AG10803 (cell line): ENCODE measurements around the gene STRN3.

Experiments
- DNase-seq: peaks from one replicate; pipeline ENCODE4 v3.0.0; 2010; ENCODE audit warnings: low read depth
- H3K4me3 ChIP-seq: 2 replicates; pipeline ENCODE4 v1.5.1; 2011; ENCODE audit warnings: mild to moderate bottlenecking, low read length, control low read depth
- CTCF ChIP-seq: conservative IDR thresholded peaks from 2 replicates; pipeline ENCODE4 v1.5.1; 2011; ENCODE audit warnings: mild to moderate bottlenecking, low read length, control low read depth, inconsistent platforms

The STRN3 gene

GRCh38 chr14:31000629-31001338, 25.4 kb downstream of the STRN3 start:
- DNase-seq, result no peak
- no peak overlapping the region for H3K4me3 ChIP-seq
- TF ChIP-seq CTCF, result no peak

- no peak for TF ChIP-seq CTCF
- H3K4me3 ChIP-seq, result no peak overlapping the region
- no peak for DNase-seq
These were observed 27.0 kb downstream of the STRN3 start for GRCh38 chr14:30999038-30999773.

GRCh38 chr14:30998100-30998706, 28.0 kb downstream of the STRN3 start:
- no peak for DNase-seq
- no peak overlapping the region for H3K4me3 ChIP-seq
- TF ChIP-seq CTCF, result no peak

GRCh38 chr14:30996892-30997659, 29.1 kb downstream of the STRN3 start:
- no peak for DNase-seq
- no peak for TF ChIP-seq CTCF
- H3K4me3 ChIP-seq, result no peak overlapping the region

GRCh38 chr14:30995689-30996088, 30.5 kb downstream of the STRN3 start:
- H3K4me3 ChIP-seq, result no peak overlapping the region
- TF ChIP-seq CTCF, result no peak
- no peak for DNase-seq

GRCh38 chr14:30994681-30995620, 31.2 kb downstream of the STRN3 start:
- peak; percentile 37 for DNase-seq
- no peak for TF ChIP-seq CTCF
- no peak overlapping the region for H3K4me3 ChIP-seq
